ENCODE results near the gene DCAF15.

- TF ChIP-seq POLR2AphosphoS5 (IDR thresholded peaks at IDR 0.05; ENCODE audit: borderline replicate concordance, low read depth, low read length) = no peak
- no peak for TF ChIP-seq EZH2 (IDR thresholded peaks at IDR 0.05)
- no peak for TF ChIP-seq FOXP2 (optimal IDR thresholded peaks at IDR 0.05; ENCODE audit: control extremely low read depth, extremely low read length, insufficient read depth)
Observed at GRCh38 chr19:13909430-13909829, 42.9 kb upstream of the DCAF15 start.
